Fibroblast of lung (primary cell): ENCODE data around the gene GPR180.

Experiments used
- CTCF ChIP-seq, 2 donors: IDR thresholded peaks in 1 of 2; conservative IDR thresholded peaks in 1 of 2; 1 replicate in 1 of 2; 2 replicates in 1 of 2; pipeline ENCODE4 v1.5.1; 2011 to 2012; ENCODE audit warnings: low read length in 2 of 2, control low read depth in 1 of 2, inconsistent platforms in 1 of 2, low read depth in 1 of 2, mild to moderate bottlenecking in 1 of 2
- EZH2 ChIP-seq: IDR thresholded peaks from 2 replicates; pipeline ENCODE4 v1.5.1; 2012; ENCODE audit warnings: low read length, control low read depth, mild to moderate bottlenecking; ENCODE audit errors: missing control alignments

- TF ChIP-seq CTCF (conservative IDR thresholded peaks at IDR 0.05 in 1 of 2, IDR thresholded peaks at IDR 0.05 in 1 of 2; ENCODE audit: low read depth in 1 of 2, low read length in 2 of 2) (no peak), EZH2 (no peak)
Measured at GRCh38 chr13:94560116-94560515, 41.5 kb upstream of the GPR180 start.
